ENCODE measurements around the gene C1QA.

C1QA gene

GRCh38 chr1:22613951-22614350 lies 22.5 kb upstream of the C1QA start:
- no peaks in the 10 kb centered on the region for H3K9me3 ChIP-seq (ENCODE audit: control insufficient read depth, insufficient read depth, low read depth, low read length)
- no peaks in the 10 kb centered on the region for H3K4me1 ChIP-seq (ENCODE audit: control insufficient read depth, insufficient read depth, low read length)
- ChIA-PET CTCF (no interaction called here), POLR2A (no interaction called here)
- TF ChIP-seq EGR2 (tag by site-specific recombination; IDR thresholded peaks at IDR 0.05; ENCODE audit: low read depth) (no peak), ZNF398 (tag by site-specific recombination; IDR thresholded peaks at IDR 0.05) (peak; percentile 87), ZNF280C (tag by site-specific recombination; IDR thresholded peaks at IDR 0.05) (no peak)
- no peaks in the 10 kb centered on the region for H3K36me3 ChIP-seq (ENCODE audit: control insufficient read depth in 2 of 2, insufficient read depth in 1 of 2, low read length in 2 of 2)
- no peak overlapping the region for H3K27ac ChIP-seq (ENCODE audit: extremely low read depth, low read depth, low read length)
- H3K4me3 ChIP-seq (ENCODE audit: low read depth, low read length): no peak overlapping the region

GRCh38 chr1:22615886-22616285 lies 20.5 kb upstream of the C1QA start:
- Histone ChIP-seq H3K4me1 (ENCODE audit: control insufficient read depth, insufficient read depth, low read length) (no peaks in the 10 kb centered on the region), H3K4me3 (ENCODE audit: low read depth, low read length) (no peak overlapping the region), H3K36me3 (ENCODE audit: control insufficient read depth in 2 of 2, insufficient read depth in 1 of 2, low read length in 2 of 2) (no peaks in the 10 kb centered on the region), H3K27ac (ENCODE audit: extremely low read depth, low read depth, low read length) (no peak overlapping the region), H3K9me3 (ENCODE audit: control insufficient read depth, insufficient read depth, low read depth, low read length) (no peaks in the 10 kb centered on the region)
- ChIA-PET POLR2A (no interaction called here), CTCF (no interaction called here)
- TF ChIP-seq ZBTB7A (tag by site-specific recombination; IDR thresholded peaks at IDR 0.05; ENCODE audit: low read depth) (no peak), YY1 (tag by site-specific recombination; IDR thresholded peaks at IDR 0.05) (no peak), ZNF121 (tag by site-specific recombination; IDR thresholded peaks at IDR 0.05) (no peak)

GRCh38 chr1:22616571-22616970 lies 19.9 kb upstream of the C1QA start:
- Histone ChIP-seq H3K4me1 (ENCODE audit: control insufficient read depth, insufficient read depth, low read length) (no peaks in the 10 kb centered on the region), H3K27ac (ENCODE audit: extremely low read depth, low read depth, low read length) (no peak overlapping the region), H3K4me3 (ENCODE audit: low read depth, low read length) (no peak overlapping the region), H3K36me3 (ENCODE audit: control insufficient read depth in 2 of 2, insufficient read depth in 1 of 2, low read length in 2 of 2) (no peaks in the 10 kb centered on the region), H3K9me3 (ENCODE audit: control insufficient read depth, insufficient read depth, low read depth, low read length) (no peaks in the 10 kb centered on the region)
- CTCF ChIA-PET: no interaction called here
- POLR2A ChIA-PET: no interaction called here
- TF ChIP-seq GLIS2 (tag by site-specific recombination; IDR thresholded peaks at IDR 0.05): 0 out of 2 replicates have a peak, but pooled peaks have one; percentile 23
- TF ChIP-seq ZNF548 (tag by site-specific recombination; IDR thresholded peaks at IDR 0.05): no peak

DNA sequence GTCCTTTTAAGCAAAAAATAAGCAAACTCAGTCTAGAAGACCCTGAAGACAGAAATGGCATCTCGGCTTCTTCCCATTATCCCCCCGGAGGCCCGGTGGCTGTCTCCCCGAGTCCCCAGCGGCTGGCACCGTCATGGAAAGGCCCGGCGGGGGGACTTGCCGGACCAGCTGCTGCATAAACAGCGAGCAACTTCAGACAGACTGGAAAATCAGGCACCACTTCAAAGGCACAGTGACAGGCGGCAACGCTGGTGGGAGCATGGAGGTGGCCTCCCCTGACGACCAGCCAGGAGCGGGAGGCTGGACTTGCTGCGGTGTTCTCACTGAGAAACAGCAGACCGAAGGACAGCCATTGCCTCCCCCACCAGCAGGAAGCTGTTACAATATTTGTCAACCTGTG lies 18.4 kb upstream of the C1QA start:
- H3K9me3 ChIP-seq (ENCODE audit: control insufficient read depth, insufficient read depth, low read depth, low read length): no peaks in the 10 kb centered on the region
- H3K4me1 ChIP-seq (ENCODE audit: control insufficient read depth, insufficient read depth, low read length): no peaks in the 10 kb centered on the region
- H3K4me3 ChIP-seq (ENCODE audit: low read depth, low read length): no peak overlapping the region
- no peaks in the 10 kb centered on the region for H3K36me3 ChIP-seq (ENCODE audit: control insufficient read depth in 2 of 2, insufficient read depth in 1 of 2, low read length in 2 of 2)
- ChIA-PET POLR2A (no interaction called here), CTCF (no interaction called here)
- H3K27ac ChIP-seq (ENCODE audit: extremely low read depth, low read depth, low read length): no peak overlapping the region
- TF ChIP-seq, protein P1, sequence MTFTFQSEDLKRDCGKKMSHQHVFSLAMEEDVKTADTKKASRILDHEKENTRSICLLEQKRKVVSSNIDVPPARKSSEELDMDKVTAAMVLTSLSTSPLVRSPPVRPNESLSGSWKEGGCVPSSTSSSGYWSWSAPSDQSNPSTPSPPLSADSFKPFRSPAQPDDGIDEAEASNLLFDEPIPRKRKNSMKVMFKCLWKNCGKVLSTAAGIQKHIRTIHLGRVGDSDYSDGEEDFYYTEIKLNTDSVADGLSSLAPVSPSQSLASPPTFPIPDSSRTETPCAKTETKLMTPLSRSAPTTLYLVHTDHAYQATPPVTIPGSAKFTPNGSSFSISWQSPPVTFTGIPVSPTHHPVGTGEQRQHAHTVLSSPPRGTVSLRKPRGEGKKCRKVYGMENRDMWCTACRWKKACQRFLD (tag by site-specific recombination; IDR thresholded peaks at IDR 0.05): no peak
- TF ChIP-seq ZNF510 (tag by site-specific recombination; IDR thresholded peaks at IDR 0.05; ENCODE audit: insufficient replicate concordance): no peak
- TF ChIP-seq, protein P2, sequence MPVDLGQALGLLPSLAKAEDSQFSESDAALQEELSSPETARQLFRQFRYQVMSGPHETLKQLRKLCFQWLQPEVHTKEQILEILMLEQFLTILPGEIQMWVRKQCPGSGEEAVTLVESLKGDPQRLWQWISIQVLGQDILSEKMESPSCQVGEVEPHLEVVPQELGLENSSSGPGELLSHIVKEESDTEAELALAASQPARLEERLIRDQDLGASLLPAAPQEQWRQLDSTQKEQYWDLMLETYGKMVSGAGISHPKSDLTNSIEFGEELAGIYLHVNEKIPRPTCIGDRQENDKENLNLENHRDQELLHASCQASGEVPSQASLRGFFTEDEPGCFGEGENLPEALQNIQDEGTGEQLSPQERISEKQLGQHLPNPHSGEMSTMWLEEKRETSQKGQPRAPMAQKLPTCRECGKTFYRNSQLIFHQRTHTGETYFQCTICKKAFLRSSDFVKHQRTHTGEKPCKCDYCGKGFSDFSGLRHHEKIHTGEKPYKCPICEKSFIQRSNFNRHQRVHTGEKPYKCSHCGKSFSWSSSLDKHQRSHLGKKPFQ (tag by site-specific recombination; IDR thresholded peaks at IDR 0.05): no peak
- no peak for TF ChIP-seq OVOL3 (tag by site-specific recombination; IDR thresholded peaks at IDR 0.05)
- no peak for TF ChIP-seq ZNF19 (tag by site-specific recombination; IDR thresholded peaks at IDR 0.05; ENCODE audit: low read depth)
- no peak for TF ChIP-seq ZFP69B (tag by site-specific recombination; IDR thresholded peaks at IDR 0.05)
- peak; percentile 31 for TF ChIP-seq ZNF341 (tag by site-specific recombination; IDR thresholded peaks at IDR 0.05; ENCODE audit: low read depth)
- 0 out of 2 replicates have a peak, but pooled peaks have one; percentile 29 for TF ChIP-seq PRDM4 (tag by site-specific recombination; IDR thresholded peaks at IDR 0.05)
- TF ChIP-seq, protein P3, sequence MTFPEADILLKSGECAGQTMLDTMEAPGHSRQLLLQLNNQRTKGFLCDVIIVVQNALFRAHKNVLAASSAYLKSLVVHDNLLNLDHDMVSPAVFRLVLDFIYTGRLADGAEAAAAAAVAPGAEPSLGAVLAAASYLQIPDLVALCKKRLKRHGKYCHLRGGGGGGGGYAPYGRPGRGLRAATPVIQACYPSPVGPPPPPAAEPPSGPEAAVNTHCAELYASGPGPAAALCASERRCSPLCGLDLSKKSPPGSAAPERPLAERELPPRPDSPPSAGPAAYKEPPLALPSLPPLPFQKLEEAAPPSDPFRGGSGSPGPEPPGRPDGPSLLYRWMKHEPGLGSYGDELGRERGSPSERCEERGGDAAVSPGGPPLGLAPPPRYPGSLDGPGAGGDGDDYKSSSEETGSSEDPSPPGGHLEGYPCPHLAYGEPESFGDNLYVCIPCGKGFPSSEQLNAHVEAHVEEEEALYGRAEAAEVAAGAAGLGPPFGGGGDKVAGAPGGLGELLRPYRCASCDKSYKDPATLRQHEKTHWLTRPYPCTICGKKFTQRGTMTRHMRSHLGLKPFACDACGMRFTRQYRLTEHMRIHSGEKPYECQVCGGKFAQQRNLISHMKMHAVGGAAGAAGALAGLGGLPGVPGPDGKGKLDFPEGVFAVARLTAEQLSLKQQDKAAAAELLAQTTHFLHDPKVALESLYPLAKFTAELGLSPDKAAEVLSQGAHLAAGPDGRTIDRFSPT (tag by site-specific recombination; IDR thresholded peaks at IDR 0.05): no peak
- no peak for TF ChIP-seq ZNF121 (tag by site-specific recombination; IDR thresholded peaks at IDR 0.05)

Measured in HEK293 (cell line).